Measurements from ENCODE around the gene PRKRA.
"Not testable (repeated sequence)": the region's sequence is repeated elsewhere in the genome, so short reads cannot be mapped to it uniquely, and the experiment has no call there.

PRKRA gene

GRCh38 chr2:178450774-178451525, at the start of gene PRKRA, which contains the start of gene PJVK:
TSS of gene PRKRA (minus strand) at chr2:178451175. CDS start at chr2:178451030, 145 bp downstream.
TSS of gene PJVK (plus strand) at chr2:178451378. CDS start at chr2:178453410, 2,032 bp downstream.
- peak; percentile 91 to 92 for DNase-seq (ENCODE audit: low read depth in 2 of 2)

- DNase-seq (ENCODE audit: low read depth in 2 of 2), result no peak
Measured at GRCh38 chr2:178499640-178500039, 48.7 kb upstream of the PRKRA start.

DNA sequence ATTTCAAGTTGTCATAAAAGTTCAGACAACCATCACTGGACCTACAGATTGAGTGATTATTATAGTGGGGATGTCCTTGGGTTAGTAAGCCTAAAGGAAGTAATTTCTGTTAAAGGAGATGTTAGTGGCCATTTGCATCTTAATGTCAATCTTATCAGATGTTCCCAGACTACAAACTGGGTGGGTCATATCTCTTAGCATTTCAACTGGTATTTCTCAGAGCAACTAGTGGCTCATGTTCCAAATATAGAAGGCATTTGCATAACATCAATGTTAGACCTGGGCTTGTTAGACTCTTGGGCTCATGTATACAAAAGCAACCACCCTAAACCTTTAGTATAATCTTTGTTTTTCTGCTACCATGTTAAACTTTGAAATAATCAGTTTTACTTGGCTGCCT, 47.2 kb upstream of the PRKRA start:
- DNase-seq (ENCODE audit: low read depth in 2 of 2), result no peak

DNA sequence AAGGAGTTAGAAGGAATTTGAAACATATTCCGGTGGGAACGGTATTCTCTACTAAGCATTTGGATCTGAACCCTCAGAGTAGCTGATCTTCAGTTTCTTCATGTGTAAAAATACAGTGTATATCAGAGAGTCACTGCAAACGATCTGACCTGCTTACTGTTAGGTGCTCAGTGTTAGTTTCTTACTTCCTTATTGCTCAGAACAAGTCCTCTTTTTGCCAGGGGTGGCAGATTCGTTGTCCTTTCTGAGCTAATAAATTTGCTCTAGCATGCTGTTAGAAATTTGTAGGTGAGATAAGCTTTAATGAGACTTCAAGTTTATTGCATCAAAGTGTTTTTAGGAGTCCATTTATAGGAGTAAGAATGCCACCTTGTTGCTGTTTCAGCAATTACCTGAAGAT, 45.1 kb upstream of the PRKRA start:
- no peak for DNase-seq (ENCODE audit: low read depth in 2 of 2)

- no peak for DNase-seq (ENCODE audit: low read depth in 2 of 2)
Measured at GRCh38 chr2:178491612-178492011, 40.6 kb upstream of the PRKRA start.

- DNase-seq (ENCODE audit: low read depth in 2 of 2), result no peak
Measured at GRCh38 chr2:178485356-178485755, 34.4 kb upstream of the PRKRA start.

DNA sequence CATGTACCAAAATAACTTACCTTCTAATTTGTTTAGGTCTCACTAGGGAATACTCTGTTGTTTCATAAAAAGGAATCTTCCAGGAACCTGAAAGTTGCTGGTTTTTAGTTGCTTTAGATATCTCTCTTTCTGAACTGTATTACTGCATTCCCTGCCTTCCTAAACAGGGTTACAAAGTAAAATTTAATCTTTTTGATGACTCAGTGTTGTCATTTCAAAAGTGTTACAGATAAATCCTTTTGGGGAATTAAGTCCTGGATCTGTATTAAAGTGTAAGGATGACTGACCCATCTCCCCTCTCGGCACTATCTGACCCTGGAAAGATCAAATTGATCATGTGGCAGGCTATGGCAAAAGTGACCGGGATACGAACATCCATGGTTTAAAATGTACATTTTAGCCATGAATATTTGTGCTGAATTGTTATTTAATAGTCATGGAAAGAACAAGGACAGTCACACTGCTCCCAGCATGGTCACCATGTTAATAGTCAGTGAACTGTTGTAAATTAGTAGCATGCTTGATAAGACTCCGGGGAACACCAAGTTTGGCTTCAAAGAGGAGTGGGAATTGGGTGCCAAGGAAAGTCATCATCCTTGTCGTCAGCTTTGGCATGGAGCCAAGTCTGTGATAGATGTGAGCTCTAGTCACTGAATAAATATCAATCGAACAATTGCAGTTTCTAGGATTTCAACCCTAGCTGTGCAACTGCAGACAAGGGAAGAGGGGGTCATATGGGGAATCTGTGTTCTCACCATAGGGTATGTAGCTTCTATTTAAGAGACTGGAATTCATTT, 33.5 kb upstream of the PRKRA start:
- DNase-seq (ENCODE audit: low read depth in 2 of 2), result no peak

GRCh38 chr2:178482437-178482836, 31.5 kb upstream of the PRKRA start:
- no peak for DNase-seq (ENCODE audit: low read depth in 2 of 2)

DNA sequence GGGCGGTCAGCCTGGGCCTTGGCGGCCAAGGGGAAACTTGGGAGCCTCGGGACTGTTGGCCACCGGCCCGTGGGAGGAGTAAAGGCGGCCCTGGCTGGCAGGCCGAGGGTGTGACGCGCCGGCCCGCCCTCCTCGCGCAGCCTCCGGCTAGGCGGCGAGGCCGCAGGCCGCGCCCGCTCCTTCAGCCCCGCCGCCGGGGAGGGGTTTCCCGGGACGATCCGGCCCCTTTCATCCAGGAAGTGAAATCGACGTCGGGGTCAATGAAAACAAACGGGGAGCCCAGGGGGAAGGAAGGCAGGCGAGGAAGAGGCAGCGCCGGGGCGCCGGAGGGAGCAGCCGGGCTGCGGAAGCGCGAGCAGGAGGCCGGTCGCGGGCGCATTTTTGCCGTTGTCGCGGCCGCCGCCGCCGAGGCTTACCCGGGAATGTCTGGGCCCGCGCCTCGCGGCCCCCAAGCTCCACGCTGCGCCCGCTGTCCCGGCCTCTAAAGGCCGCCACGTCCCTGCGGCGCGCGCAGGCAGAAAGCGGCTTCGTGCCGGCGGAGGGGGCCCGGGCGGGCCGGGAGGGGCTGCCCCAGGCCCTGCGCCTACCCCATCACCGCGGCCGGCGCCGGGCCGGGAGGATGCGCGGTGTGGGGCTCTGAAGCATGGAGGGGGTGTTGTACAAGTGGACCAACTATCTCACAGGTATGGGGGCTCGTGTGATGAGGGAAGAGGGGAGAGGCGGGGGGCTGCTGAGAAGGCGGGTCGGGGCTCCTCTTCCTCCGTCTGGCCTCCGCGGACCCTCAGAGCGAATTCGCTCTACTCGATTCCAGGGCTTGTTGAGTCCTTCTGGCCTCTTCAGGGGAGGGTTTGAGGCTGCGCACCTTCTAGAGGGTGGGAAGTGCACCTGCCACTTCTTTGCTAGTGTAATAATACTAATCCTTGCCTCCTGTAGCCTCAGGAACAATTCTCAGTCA, 29.5 kb upstream of the PRKRA start, which contains the start of gene PLEKHA3:
TSS of gene PLEKHA3 (plus strand) at position 231 of the 955 bp plus-strand sequence. CDS start at position 644, 413 bp downstream.
- peak; percentile 53 to 56 for DNase-seq (ENCODE audit: low read depth in 2 of 2)

DNA sequence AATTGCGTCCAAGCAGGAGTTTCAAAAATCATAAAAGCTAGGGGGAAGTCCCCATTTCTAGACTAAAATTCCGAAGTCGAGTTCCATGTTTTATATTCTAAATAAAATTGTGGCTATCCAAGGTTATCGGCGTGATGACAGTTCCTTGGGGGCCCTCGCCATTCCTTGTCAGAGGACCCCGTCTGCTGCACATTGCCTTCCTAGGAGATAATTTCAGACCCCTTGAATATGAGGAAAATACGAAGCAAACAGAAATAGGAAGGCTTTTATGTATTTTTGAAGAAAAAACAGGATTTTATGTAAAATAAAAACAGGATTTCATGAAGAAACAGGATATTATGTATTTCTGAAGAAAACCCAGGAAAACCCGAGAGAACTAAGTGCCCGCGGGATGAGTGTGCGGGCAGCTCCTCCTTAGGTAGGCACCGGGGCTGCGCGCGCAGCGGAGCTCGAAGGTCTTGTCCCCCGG, 28.8 kb upstream of the PRKRA start:
- DNase-seq (ENCODE audit: low read depth in 2 of 2), result no peak

DNA sequence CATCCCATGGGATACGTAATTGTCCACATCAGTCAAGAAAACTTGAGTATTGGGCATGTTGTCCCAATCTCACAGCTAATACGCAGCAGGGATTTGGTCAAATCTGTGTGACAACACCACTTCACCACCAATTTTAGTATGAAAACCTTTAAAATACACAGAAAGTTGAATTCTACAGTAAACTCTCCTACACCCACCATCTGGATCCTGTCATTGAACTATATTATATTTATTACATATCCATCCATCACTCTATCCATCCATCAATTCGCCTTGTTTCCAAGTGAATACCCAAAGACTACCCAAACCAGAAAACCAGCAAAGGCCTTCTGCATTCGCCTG, 28.3 kb upstream of the PRKRA start:
- DNase-seq (ENCODE audit: low read depth in 2 of 2), result no peak

GRCh38 chr2:178478439-178479274, 27.7 kb upstream of the PRKRA start, which contains the start of gene FKBP7:
TSS of gene FKBP7 (minus strand) at chr2:178478600. CDS start at chr2:178478499, 101 bp downstream.
- DNase-seq (ENCODE audit: low read depth in 2 of 2), result peak; percentile 63 to 70

- no peak for DNase-seq (ENCODE audit: low read depth in 2 of 2)
Measured at GRCh38 chr2:178478130-178478438, 27.1 kb upstream of the PRKRA start.

GRCh38 chr2:178477443-178478129, 26.6 kb upstream of the PRKRA start:
- no peak for DNase-seq (ENCODE audit: low read depth in 2 of 2)

DNA sequence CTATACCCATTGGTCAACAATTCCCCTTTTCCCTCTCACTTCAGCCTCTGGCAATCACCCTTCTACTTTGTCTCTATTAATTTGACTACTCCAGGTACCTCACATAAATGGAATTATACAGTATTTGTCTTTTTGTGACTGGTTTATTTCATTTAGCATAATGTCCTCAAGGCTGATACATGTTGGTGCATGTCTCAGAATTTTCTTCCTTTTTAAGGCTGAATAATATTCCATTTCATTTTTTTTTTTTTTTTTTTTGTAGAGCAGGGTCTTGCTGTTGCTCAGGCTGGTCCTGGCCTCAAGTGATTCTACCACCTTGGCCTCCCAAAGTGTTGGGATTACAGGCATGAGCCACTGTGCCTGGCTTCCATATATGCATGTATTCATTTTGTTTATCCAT, 25.5 kb upstream of the PRKRA start:
- no peak for DNase-seq (ENCODE audit: low read depth in 2 of 2)

DNA sequence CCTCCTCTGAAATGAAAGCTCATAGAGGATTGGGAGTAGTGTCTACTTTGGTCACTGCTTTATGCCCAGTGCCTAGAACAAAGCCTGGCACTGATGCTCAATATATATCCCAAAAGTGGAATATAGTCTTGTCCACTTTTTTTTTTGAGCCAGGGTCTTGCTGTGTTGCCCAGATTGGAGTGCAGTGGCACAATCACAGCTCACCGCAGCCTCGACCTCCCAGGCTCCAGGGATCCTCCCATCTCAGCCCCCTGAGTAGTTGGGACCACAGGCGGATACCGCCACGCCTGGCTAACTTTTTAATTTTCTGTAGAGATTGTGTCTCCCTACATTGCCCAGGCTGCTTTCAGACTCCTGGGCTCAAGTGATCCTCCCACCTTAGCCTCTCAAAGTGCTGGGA, 23.6 kb upstream of the PRKRA start:
- DNase-seq (ENCODE audit: low read depth in 2 of 2), result no peak

- DNase-seq (ENCODE audit: low read depth in 2 of 2), result no peak
Measured at GRCh38 chr2:178473931-178474330, 23.0 kb upstream of the PRKRA start.

GRCh38 chr2:178473373-178473772, 22.4 kb upstream of the PRKRA start:
- no peak for DNase-seq (ENCODE audit: low read depth in 2 of 2)

DNA sequence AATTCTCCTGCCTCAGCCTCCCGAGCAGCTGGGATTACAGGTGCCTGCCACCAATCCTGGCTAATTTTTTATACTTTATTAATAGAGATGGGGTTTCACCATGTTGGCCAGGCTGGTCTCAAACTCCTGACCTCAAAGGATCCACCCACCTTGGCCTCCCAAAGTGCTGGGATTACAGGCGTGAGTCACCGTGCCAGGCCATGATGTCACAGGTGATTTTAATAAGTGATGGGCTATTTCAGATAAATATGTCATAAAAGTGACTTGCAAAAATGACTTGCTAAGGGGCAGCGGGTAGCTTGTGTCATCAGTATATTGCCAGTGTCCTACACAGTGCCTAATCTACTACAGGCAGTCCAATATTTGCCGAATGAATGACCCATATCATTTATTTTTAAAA, 20.3 kb upstream of the PRKRA start:
- not testable (repeated sequence) for DNase-seq (ENCODE audit: low read depth in 2 of 2)

DNA sequence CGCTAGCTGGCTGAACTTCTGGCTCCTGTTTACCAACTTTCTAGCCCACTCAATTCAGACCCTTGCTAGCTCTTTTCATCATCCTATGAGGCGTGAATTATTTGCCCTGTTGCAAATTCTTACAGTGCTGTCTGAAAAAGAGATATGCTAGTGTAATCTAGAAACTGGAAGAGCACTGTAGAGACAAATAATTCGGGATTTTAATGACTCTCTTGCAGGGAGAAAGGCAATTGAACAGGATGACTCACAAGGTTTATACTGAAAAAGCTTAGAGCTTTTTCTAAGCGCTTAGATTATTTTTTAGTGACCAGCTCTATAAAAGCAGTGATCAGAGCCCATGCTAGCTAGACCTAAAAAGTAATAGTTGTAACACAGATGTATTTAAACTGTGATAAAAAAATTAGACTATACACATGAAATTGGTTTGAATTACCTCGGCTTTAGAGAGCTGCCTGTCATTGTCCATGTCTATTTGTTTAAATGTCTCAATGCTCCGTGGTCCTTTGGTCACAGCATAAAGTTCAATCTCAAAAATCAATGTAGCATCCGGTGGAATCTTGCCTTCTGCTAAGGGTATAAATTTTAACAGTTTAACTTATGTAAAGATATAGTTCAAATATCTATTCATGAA, 18.4 kb upstream of the PRKRA start:
- no peak for DNase-seq (ENCODE audit: low read depth in 2 of 2)

All from activated CD8-positive, alpha-beta memory T cell treated with anti-CD3 and anti-CD28 coated beads for 4 hours (primary cell).